CD8-positive, alpha-beta memory T cell (primary cell): Measurements from ENCODE around the gene RGS9BP. TPM values are rescaled to one million over a fixed set of nuclear protein-coding genes. Genes with fewer than 3 reads are reported as not detected.
"Not testable (repeated sequence)": the region's sequence is repeated elsewhere in the genome, so short reads cannot be mapped to it uniquely, and the experiment has no call there.

Experiments
- CTCF ChIA-PET: fragments of 350-600 bp; sonication (Branson Sonifier 250); formaldehyde crosslinking; loops from one replicate; lab custom pipeline; 2021; ENCODE audit warnings: antibody characterized with exemption; lab: Charles Lee
- POLR2A ChIA-PET: fragments of 350-600 bp; sonication (Branson Sonifier 250); formaldehyde crosslinking; loops from one replicate; lab custom pipeline; 2021; ENCODE audit warnings: antibody characterized with exemption; lab: Charles Lee
- DNase-seq, 5 donors: peaks; one replicate each; pipeline versions ENCODE4 v3.0.0 to v3.0.0-alpha.2; 2020 to 2022; ENCODE audit warnings: mixed read lengths in 1 of 5
- H3K27ac ChIP-seq: one replicate; pipeline ENCODE4 v1.7.0; 2013; ENCODE audit warnings: low read depth, mild to moderate bottlenecking, low read length, moderate library complexity
- H3K27me3 ChIP-seq: 2 replicates; pipeline ENCODE4 v1.7.0; 2013; ENCODE audit warnings: low read length, mild to moderate bottlenecking; ENCODE audit not compliant: insufficient read depth, poor library complexity, severe bottlenecking
- H3K36me3 ChIP-seq: 2 replicates; pipeline ENCODE4 v1.7.0; 2013; ENCODE audit warnings: mild to moderate bottlenecking, low read length, moderate library complexity; ENCODE audit not compliant: insufficient read depth
- H3K4me1 ChIP-seq: 2 replicates; pipeline ENCODE4 v1.7.0; 2013; ENCODE audit warnings: mild to moderate bottlenecking, low read length, moderate library complexity; ENCODE audit not compliant: insufficient read depth
- H3K4me3 ChIP-seq: 2 replicates; pipeline ENCODE4 v1.7.0; 2013; ENCODE audit warnings: mild to moderate bottlenecking, low read length
- H3K9me3 ChIP-seq: 2 replicates; pipeline ENCODE4 v1.7.0; 2013; ENCODE audit warnings: mild to moderate bottlenecking, low read length
- H3K27ac Mint-ChIP-seq, 8 donors: one replicate each; pipeline ENCODE4 v1.8.0; 2020 to 2021; ENCODE audit warnings: mixed read lengths in 8 of 8, mild to moderate bottlenecking in 6 of 8, inconsistent platforms in 3 of 8, moderate library complexity in 3 of 8
- H3K27me3 Mint-ChIP-seq, 2 donors: one replicate each; pipeline ENCODE4 v1.8.0; 2020 to 2021; ENCODE audit warnings: mixed read lengths in 2 of 2, mild to moderate bottlenecking in 1 of 2, moderate library complexity in 1 of 2
- H3K36me3 Mint-ChIP-seq, 3 donors: one replicate each; pipeline ENCODE4 v1.8.0; 2020 to 2021; ENCODE audit warnings: mixed read lengths in 3 of 3, inconsistent platforms in 1 of 3, mild to moderate bottlenecking in 1 of 3
- H3K4me1 Mint-ChIP-seq, 3 donors: one replicate each; pipeline ENCODE4 v1.8.0; 2020 to 2021; ENCODE audit warnings: mixed read lengths in 3 of 3, inconsistent platforms in 1 of 3, mild to moderate bottlenecking in 1 of 3
- H3K4me3 Mint-ChIP-seq, 7 donors: one replicate each; pipeline ENCODE4 v1.8.0; 2020 to 2021; ENCODE audit warnings: mixed read lengths in 7 of 7, mild to moderate bottlenecking in 6 of 7, moderate library complexity in 4 of 7, inconsistent platforms in 2 of 7
- H3K9me3 Mint-ChIP-seq, 5 donors: one replicate each; pipeline ENCODE4 v1.8.0; 2020 to 2022; ENCODE audit warnings: mixed read lengths in 5 of 5, mild to moderate bottlenecking in 3 of 5, moderate library complexity in 2 of 5, inconsistent platforms in 1 of 5
- polyA plus RNA-seq: library from polyadenylated mRNA; unstranded; fragments of 300-500 nt; fragmentation: Illumina TruSeq; gene quantifications from one replicate; pipeline ENCODE4 v1.2.3, GENCODE V29; 2021
- total RNA-seq, 2 experiments: library from RNA; stranded (reverse); gene quantifications; one replicate each; pipeline ENCODE4 v1.2.3, GENCODE V29; 2021

Gene RGS9BP
- total and polyA plus RNA-seq, 3 experiments from 2014 or later = 0.12 to 0.20 (median 0.15) TPM

- H3K9me3 ChIP-seq, DNase-seq, H3K4me3 Mint-ChIP-seq, H3K27ac Mint-ChIP-seq, H3K36me3 ChIP-seq, H3K27me3 Mint-ChIP-seq, H3K27me3 ChIP-seq, H3K4me1 ChIP-seq, CTCF ChIA-PET, H3K4me3 ChIP-seq, H3K9me3 Mint-ChIP-seq, POLR2A ChIA-PET, H3K4me1 Mint-ChIP-seq, H3K27ac ChIP-seq: not testable (repeated sequence)
- H3K36me3 Mint-ChIP-seq = peaks cover 0 to 60% (median 9%) of the 10 kb centered on the region in 3 donors
These were observed 19.3 kb upstream of the RGS9BP start for GRCh38 chr19:32656379-32656778.

DNA sequence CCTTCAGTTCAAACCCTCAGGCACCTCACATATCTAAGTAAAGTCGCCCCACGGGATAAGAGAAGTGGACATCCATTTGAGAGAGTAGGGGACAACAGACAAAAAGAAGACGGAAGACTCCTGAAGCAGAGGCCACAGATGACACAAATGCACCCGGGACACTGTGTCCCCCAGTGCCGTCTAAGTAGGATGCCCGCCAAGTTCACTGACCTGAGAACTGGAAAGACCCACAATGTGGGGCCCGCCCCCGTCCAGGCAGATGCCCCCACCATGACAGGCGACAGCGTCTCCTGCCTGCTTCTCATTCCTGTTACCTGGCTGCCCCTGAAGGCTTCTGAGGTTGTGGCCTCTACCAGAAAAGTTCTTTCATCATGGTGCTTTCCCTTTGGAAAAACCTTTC lies 17.6 kb upstream of the RGS9BP start:
- no peak overlapping the region for H3K4me3 Mint-ChIP-seq
- H3K27me3 Mint-ChIP-seq = no peaks in the 10 kb centered on the region
- H3K36me3 ChIP-seq = no peaks in the 10 kb centered on the region
- CTCF ChIA-PET = no interaction called here
- H3K4me1 Mint-ChIP-seq = peaks cover 0 to 11% (median 6%) of the 10 kb centered on the region in 3 donors
- no peaks in the 10 kb centered on the region for H3K27me3 ChIP-seq
- DNase-seq = no peak
- H3K9me3 ChIP-seq = no peaks in the 10 kb centered on the region
- H3K4me1 ChIP-seq = no peaks in the 10 kb centered on the region
- POLR2A ChIA-PET = no interaction called here
- H3K9me3 Mint-ChIP-seq = no peaks in the 10 kb centered on the region
- H3K4me3 ChIP-seq = no peak overlapping the region
- no peak overlapping the region for H3K27ac ChIP-seq
- no peak overlapping the region for H3K27ac Mint-ChIP-seq
- peaks cover 0 to 52% (median 9%) of the 10 kb centered on the region in 3 donors for H3K36me3 Mint-ChIP-seq

DNA sequence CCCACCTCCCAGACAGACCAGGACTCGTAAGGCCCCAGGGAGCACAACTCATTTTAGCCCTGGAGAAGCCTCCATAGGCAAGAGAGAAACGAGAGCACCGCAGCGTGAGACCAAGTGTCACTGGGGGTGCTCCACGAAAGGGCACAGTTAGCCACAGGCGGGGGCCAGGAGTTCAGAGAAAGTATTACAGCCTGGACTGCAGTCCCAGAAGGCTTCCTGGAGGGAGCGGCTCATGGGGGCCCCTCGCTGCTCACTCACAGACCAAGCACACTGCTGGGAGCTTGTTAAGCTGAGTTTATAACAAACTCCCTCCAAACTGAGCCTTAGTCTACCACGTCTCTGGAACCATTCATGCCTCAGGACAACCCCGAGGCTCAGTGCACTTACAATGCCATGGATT lies 17.1 kb upstream of the RGS9BP start:
- no peaks in the 10 kb centered on the region for H3K9me3 Mint-ChIP-seq
- CTCF ChIA-PET = no interaction called here
- peaks cover 0 to 49% (median 9%) of the 10 kb centered on the region in 3 donors for H3K36me3 Mint-ChIP-seq

DNA sequence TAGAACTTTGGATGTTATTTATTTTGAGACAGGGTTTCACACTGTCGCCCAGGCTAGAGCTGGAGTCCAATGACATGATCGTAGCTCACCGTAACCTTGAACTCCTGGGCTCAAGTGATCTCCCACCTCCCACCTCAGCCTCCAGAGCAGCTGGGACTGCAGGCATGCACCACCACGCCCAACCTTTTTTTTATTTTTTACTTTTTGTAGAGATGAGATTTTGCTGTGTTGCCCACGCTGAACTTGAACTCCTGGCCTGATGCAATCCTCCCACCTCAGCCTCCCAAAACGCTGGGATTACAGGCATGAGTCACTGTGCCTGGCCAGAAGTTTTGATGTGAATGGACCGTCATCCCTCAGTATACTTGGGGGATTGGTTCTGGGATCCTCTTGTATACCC lies 14.3 kb upstream of the RGS9BP start:
- Histone ChIP-seq H3K9me3 (no peaks in the 10 kb centered on the region), H3K27me3 (no peaks in the 10 kb centered on the region), H3K4me1 (no peaks in the 10 kb centered on the region), H3K27ac (no peak overlapping the region), H3K36me3 (no peaks in the 10 kb centered on the region), H3K4me3 (no peak overlapping the region)
- H3K9me3 Mint-ChIP-seq = no peaks in the 10 kb centered on the region
- DNase-seq = no peak
- no peak overlapping the region for H3K4me3 Mint-ChIP-seq
- peaks cover 0 to 40% (median 8%) of the 10 kb centered on the region in 3 donors for H3K36me3 Mint-ChIP-seq
- H3K27me3 Mint-ChIP-seq = no peaks in the 10 kb centered on the region
- no peak overlapping the region for H3K27ac Mint-ChIP-seq
- H3K4me1 Mint-ChIP-seq = peaks cover 4 to 23% (median 6%) of the 10 kb centered on the region in 3 donors
- POLR2A ChIA-PET = no interaction called here
- CTCF ChIA-PET = no interaction called here

More for the DNA sequence above, 17.1 kb upstream of the RGS9BP start:
- no peaks in the 10 kb centered on the region for H3K9me3 ChIP-seq
- H3K4me1 ChIP-seq = no peaks in the 10 kb centered on the region
- H3K27ac ChIP-seq = no peak overlapping the region
- H3K27me3 ChIP-seq = no peaks in the 10 kb centered on the region
- H3K4me3 Mint-ChIP-seq = no peak overlapping the region
- no peak overlapping the region for H3K4me3 ChIP-seq
- no peak overlapping the region for H3K27ac Mint-ChIP-seq
- H3K4me1 Mint-ChIP-seq = peaks cover 0 to 16% (median 6%) of the 10 kb centered on the region in 3 donors
- no peaks in the 10 kb centered on the region for H3K27me3 Mint-ChIP-seq
- DNase-seq = no peak
- POLR2A ChIA-PET = no interaction called here
- no peaks in the 10 kb centered on the region for H3K36me3 ChIP-seq

DNA sequence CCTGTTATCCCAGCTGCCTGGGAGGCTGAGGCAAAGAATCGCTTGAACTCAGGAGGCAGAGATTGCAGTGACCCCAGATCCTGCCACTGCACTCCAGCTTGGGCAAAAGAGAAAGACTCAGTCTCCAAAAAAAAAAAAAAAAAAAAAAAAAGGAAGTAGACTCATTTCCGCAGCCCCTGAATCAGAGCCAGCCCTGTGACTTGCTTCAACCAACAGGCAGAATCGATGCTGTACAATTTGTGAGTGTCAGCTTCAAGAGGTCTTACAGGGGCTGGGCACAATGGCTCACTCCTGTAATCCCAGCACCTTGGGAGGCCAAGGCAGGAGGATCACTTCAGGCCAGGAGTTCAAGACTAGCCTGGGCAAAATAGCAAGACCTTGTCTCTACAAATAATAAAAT lies 13.5 kb upstream of the RGS9BP start:
- Histone ChIP-seq H3K4me3 (no peak overlapping the region), H3K36me3 (peaks cover 3% of the 10 kb centered on the region), H3K9me3 (no peaks in the 10 kb centered on the region), H3K27me3 (no peaks in the 10 kb centered on the region), H3K27ac (no peak overlapping the region), H3K4me1 (no peaks in the 10 kb centered on the region)
- POLR2A ChIA-PET = no interaction called here
- Mint-ChIP-seq H3K27ac (no peak overlapping the region), H3K36me3 (peaks cover 0 to 38% (median 8%) of the 10 kb centered on the region in 3 donors), H3K9me3 (no peaks in the 10 kb centered on the region), H3K27me3 (peaks cover 0 to 2% of the 10 kb centered on the region in 2 donors), H3K4me3 (no peak overlapping the region), H3K4me1 (peaks cover 4 to 23% (median 6%) of the 10 kb centered on the region in 3 donors)
- CTCF ChIA-PET = no interaction called here
- no peak for DNase-seq

- H3K27ac Mint-ChIP-seq = no peak overlapping the region
- no peaks in the 10 kb centered on the region for H3K27me3 ChIP-seq
- H3K4me1 ChIP-seq = no peaks in the 10 kb centered on the region
- H3K36me3 ChIP-seq = peaks cover 3% of the 10 kb centered on the region
- ChIA-PET POLR2A (no interaction called here), CTCF (no interaction called here)
- H3K27ac ChIP-seq = no peak overlapping the region
- peaks cover 25 to 42% (median 27%) of the 10 kb centered on the region in 3 donors for H3K4me1 Mint-ChIP-seq
- no peaks in the 10 kb centered on the region for H3K9me3 ChIP-seq
- H3K36me3 Mint-ChIP-seq = peaks cover 0 to 29% (median 8%) of the 10 kb centered on the region in 3 donors
- H3K4me3 Mint-ChIP-seq = no peak overlapping the region
- no peak for DNase-seq
- peaks cover 0 to 2% of the 10 kb centered on the region in 2 donors for H3K27me3 Mint-ChIP-seq
- H3K9me3 Mint-ChIP-seq = no peaks in the 10 kb centered on the region
- no peak overlapping the region for H3K4me3 ChIP-seq
These were observed 9.6 kb upstream of the RGS9BP start for GRCh38 chr19:32666084-32666483.

DNA sequence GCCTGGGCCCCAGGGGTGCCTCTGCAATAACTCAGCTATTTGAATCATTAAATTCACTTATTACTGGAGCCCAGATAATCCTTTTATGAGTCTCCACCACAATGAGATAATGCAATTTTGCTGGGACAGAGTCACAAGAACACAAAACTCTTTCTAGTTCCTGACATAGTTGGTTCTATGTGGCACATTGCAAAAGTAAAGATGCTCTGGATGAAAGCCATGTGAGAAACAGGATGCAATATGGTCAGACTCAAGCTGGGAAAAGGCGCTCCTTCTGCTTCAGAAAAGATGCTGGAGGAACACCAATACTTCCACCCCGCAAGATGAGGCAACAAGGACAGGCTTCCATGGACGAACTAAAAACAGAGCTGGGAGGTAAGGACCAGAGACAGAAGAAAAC lies 6.3 kb upstream of the RGS9BP start:
- Mint-ChIP-seq H3K4me3 (peak overlapping the region in 4 of 7 donors; percentile 17 to 80 (median 46)), H3K27ac (peak overlapping the region in 1 of 8 donors; percentile 79), H3K27me3 (peaks cover 0 to 3% of the 10 kb centered on the region in 2 donors), H3K4me1 (peaks cover 52 to 64% (median 55%) of the 10 kb centered on the region in 3 donors), H3K36me3 (peaks cover 0 to 27% (median 8%) of the 10 kb centered on the region in 3 donors), H3K9me3 (no peaks in the 10 kb centered on the region)
- Histone ChIP-seq H3K4me1 (peaks cover 18% of the 10 kb centered on the region), H3K27ac (no peak overlapping the region), H3K9me3 (no peaks in the 10 kb centered on the region), H3K27me3 (no peaks in the 10 kb centered on the region), H3K36me3 (peaks cover 3% of the 10 kb centered on the region), H3K4me3 (no peak overlapping the region)
- ChIA-PET CTCF (no interaction called here), POLR2A (no interaction called here)
- no peak for DNase-seq

DNA sequence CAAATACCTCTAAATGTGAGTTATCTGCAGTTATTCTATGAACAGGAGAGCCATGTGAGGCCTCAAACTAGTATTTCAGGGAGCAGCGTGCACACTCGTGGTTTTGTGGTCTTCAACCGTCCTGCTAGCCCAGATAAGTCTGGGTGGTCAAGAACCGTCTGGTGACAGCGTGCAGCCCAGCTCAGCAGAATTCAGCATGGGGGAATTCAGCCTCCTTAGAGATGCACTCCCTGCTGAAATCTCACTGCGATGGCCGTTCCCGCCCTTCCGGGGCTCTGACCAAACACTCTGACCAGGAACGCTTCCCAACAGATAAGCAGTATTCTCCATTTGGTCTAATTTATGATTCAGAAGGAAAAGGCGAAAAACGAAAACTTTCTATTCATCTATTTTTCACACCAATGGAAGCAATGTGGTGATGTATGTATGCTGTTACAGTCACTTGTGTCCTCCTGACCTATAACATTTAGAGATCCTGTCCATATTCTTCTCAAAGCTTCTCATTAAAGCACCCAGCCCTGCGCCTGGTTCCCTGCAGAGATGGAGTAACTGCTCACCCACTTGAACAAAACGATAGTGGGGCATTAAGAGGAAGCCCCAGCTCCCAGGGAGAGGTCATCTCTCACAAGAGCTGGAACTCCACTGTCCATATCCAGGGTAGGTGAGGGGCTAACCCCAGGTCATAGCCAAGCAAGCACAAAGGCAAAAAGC lies 3.6 kb upstream of the RGS9BP start:
- Mint-ChIP-seq H3K27me3 (peaks cover 2 to 4% of the 10 kb centered on the region in 2 donors), H3K9me3 (no peaks in the 10 kb centered on the region), H3K4me3 (peak overlapping the region; percentile 17 to 97 (median 28)), H3K36me3 (peaks cover 0 to 19% (median 4%) of the 10 kb centered on the region in 3 donors), H3K27ac (peak overlapping the region in 2 of 8 donors; percentile 26 to 63), H3K4me1 (peaks cover 52 to 66% (median 54%) of the 10 kb centered on the region in 3 donors)
- Histone ChIP-seq H3K27ac (peak overlapping the region; percentile 16), H3K36me3 (peaks cover 1% of the 10 kb centered on the region), H3K9me3 (no peaks in the 10 kb centered on the region), H3K4me3 (no peak overlapping the region), H3K27me3 (peaks cover 6% of the 10 kb centered on the region), H3K4me1 (peaks cover 19% of the 10 kb centered on the region)
- POLR2A ChIA-PET = no interaction called here
- CTCF ChIA-PET = no interaction called here
- no peak for DNase-seq
